Esophagus squamous epithelium (tissue), 4 donors: ENCODE data around the gene SLC16A1.
"Not testable (repeated sequence)": the region's sequence is repeated elsewhere in the genome, so short reads cannot be mapped to it uniquely, and the experiment has no call there.

ENCODE experiments used
- POLR2A ChIP-seq, 4 donors: fragments of 450-650 bp; IDR thresholded peaks; one replicate each; pipeline ENCODE4 v1.6.1; 2017; ENCODE audit warnings: antibody characterized with exemption in 4 of 4, mild to moderate bottlenecking in 4 of 4, moderate library complexity in 3 of 4
- TF ChIP-seq, protein P1 (sequence below), 6 experiments: fragments of 450-650 bp in 4 of 6; fragments of 200-600 bp in 2 of 6; sonication (generic) in 2 of 6; IDR thresholded peaks; one replicate each; pipeline ENCODE4 v1.5.1; 2016 to 2019; ENCODE audit warnings: antibody characterized with exemption in 6 of 6, mild to moderate bottlenecking in 4 of 6, moderate library complexity in 4 of 6

DNA sequence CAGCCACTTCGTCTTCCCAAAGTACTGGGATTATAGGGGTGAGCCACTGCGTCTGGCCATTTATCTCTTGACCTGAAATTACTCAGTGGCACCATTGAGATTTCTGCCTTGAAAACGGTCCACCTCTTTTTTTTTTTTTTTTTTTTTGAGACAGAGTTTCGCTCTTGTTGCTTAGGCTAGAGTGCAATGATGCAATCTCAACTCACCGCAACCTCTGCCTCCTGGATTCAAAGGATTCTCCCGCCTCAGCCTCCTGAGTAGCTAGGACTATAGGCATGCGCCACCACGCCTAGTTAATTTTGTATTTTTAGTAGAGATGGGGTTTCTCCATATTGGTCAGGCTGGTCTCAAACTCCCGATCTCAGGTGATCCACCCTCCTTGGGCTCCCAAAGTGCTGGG, 39.0 kb upstream of the SLC16A1 start:
- TF ChIP-seq POLR2A (IDR thresholded peaks at IDR 0.05): not testable (repeated sequence)
- TF ChIP-seq, protein P1, sequence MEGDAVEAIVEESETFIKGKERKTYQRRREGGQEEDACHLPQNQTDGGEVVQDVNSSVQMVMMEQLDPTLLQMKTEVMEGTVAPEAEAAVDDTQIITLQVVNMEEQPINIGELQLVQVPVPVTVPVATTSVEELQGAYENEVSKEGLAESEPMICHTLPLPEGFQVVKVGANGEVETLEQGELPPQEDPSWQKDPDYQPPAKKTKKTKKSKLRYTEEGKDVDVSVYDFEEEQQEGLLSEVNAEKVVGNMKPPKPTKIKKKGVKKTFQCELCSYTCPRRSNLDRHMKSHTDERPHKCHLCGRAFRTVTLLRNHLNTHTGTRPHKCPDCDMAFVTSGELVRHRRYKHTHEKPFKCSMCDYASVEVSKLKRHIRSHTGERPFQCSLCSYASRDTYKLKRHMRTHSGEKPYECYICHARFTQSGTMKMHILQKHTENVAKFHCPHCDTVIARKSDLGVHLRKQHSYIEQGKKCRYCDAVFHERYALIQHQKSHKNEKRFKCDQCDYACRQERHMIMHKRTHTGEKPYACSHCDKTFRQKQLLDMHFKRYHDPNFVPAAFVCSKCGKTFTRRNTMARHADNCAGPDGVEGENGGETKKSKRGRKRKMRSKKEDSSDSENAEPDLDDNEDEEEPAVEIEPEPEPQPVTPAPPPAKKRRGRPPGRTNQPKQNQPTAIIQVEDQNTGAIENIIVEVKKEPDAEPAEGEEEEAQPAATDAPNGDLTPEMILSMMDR (IDR thresholded peaks at IDR 0.05): not testable (repeated sequence)
